Transverse colon (tissue), 4 donors: ENCODE data around the gene IRF2BP1. TPM values are rescaled to one million over a fixed set of nuclear protein-coding genes. Genes with fewer than 3 reads are reported as not detected.

Experiments used
- DNase-seq: peaks from one replicate; pipeline ENCODE4 v3.0.0-alpha.2; 2019
- H3K27ac ChIP-seq, 4 donors: fragments of 200-600 bp; sonication (generic); 2 replicates each; pipeline ENCODE4 v1.5.1; 2016 to 2018; ENCODE audit warnings: inconsistent platforms in 4 of 4
- H3K27me3 ChIP-seq: fragments of 200-600 bp; sonication (generic); 2 replicates; pipeline ENCODE4 v1.5.1; 2017; ENCODE audit warnings: inconsistent platforms
- H3K36me3 ChIP-seq, 4 donors: fragments of 200-600 bp; sonication (generic); 2 replicates each; pipeline ENCODE4 v1.5.1; 2017 to 2019; ENCODE audit warnings: inconsistent platforms in 4 of 4
- H3K4me1 ChIP-seq, 4 donors: fragments of 200-600 bp; sonication (generic); 2 replicates each; pipeline ENCODE4 v1.5.1; 2017 to 2020; ENCODE audit warnings: inconsistent platforms in 4 of 4
- H3K4me3 ChIP-seq, 4 donors: fragments of 200-600 bp; sonication (generic); 1 replicate in 1 of 4; 2 replicates in 3 of 4; pipeline versions ENCODE4 v1.5.1 to v1.6.1; 2017 to 2019; ENCODE audit warnings: inconsistent platforms in 4 of 4
- H3K9me3 ChIP-seq, 2 donors: fragments of 200-600 bp; sonication (generic); 2 replicates each; pipeline ENCODE4 v1.5.1; 2017 to 2019; ENCODE audit warnings: inconsistent platforms in 2 of 2
- CTCF ChIP-seq, 5 experiments: fragments of 200-600 bp in 3 of 5; fragments of 450-650 bp in 2 of 5; sonication (generic) in 3 of 5; IDR thresholded peaks; 1 replicate in 2 of 5; 2 replicates in 3 of 5; pipeline ENCODE4 v1.5.1; 2016 to 2017; ENCODE audit warnings: antibody characterized with exemption in 5 of 5, inconsistent platforms in 3 of 5, mild to moderate bottlenecking in 2 of 5, moderate library complexity in 1 of 5
- EP300 ChIP-seq: sonication (generic); formaldehyde crosslinking; IDR thresholded peaks from one replicate; pipeline ENCODE4 v1.6.1; 2017; ENCODE audit warnings: antibody characterized with exemption, low read depth
- POLR2A ChIP-seq: fragments of 450-650 bp; IDR thresholded peaks from one replicate; pipeline ENCODE4 v1.6.1; 2016; ENCODE audit warnings: antibody characterized with exemption, mild to moderate bottlenecking, moderate library complexity
- POLR2AphosphoS5 ChIP-seq, 3 donors: sonication (generic); formaldehyde crosslinking; IDR thresholded peaks; one replicate each; pipeline ENCODE4 v1.6.1; 2016; ENCODE audit warnings: antibody characterized with exemption in 3 of 3
- WGBS, 2 donors: methylation state at CpG; one replicate each; pipeline ENCODE4 v1.1.5; 2018; ENCODE audit warnings: low coverage in 1 of 2; 5-methylcytosine and 5-hydroxymethylcytosine counted together
- in situ Hi-C, 4 donors: fragments of 200-750 bp; cut with MboI; loops; one replicate each; pipeline versions ENCODE4 v1.15.0 to v1.15.1; 2017; ENCODE audit warnings: low sequenced_read_pairs in 3 of 4, low pct_ligation_motif_present in 1 of 4, low pct_unique_long_range_greater_than_20kb in 1 of 4
- intact Hi-C: fragments of 100-400 bp; cut with DNase I; formaldehyde crosslinking; loops from one replicate; pipeline ENCODE4 v1.15.1; 2023; ENCODE audit warnings: low total_unique reads
- total RNA-seq, 4 donors: library from RNA; depleted of rRNA; stranded (reverse); fragments of >200 nt; gene quantifications; one replicate each; pipeline ENCODE4 v1.1.0, GENCODE V29; 2016

IRF2BP1 gene
- total RNA-seq, 4 donors from 2014 or later, result 24.9 to 34.1 (median 29.5) TPM

GRCh38 chr19:45864629-45865082, 21.3 kb downstream of the IRF2BP1 start:
- Histone ChIP-seq H3K9me3 (no peaks in the 10 kb centered on the region), H3K27me3 (peaks cover 13% of the 10 kb centered on the region), H3K27ac (peak overlapping the region; percentile 71 to 98 (median 96)), H3K36me3 (peaks cover 0 to under 1% (median 0%) of the 10 kb centered on the region in 4 donors), H3K4me1 (peaks cover 9 to 37% (median 25%) of the 10 kb centered on the region in 4 donors), H3K4me3 (peak overlapping the region; percentile 16 to 100 (median 90))
- TF ChIP-seq POLR2A (no peak), CTCF (IDR thresholded peaks at IDR 0.05) (no peak), EP300 (no peak), POLR2AphosphoS5 (IDR thresholded peaks at IDR 0.05) (no peak)
- intact Hi-C loops (no loop called here), in situ Hi-C loops (no loop called here)
- DNase-seq, result no peak
- WGBS, 2 donors, result 16 to 32% methylated on average over 3 to 12 of the region's 12 CpGs

GRCh38 chr19:45863840-45864628, 21.9 kb downstream of the IRF2BP1 start, which contains the start of gene FOXA3:
TSS of gene FOXA3 (plus strand) at chr19:45864326. CDS start at chr19:45864457, 131 bp downstream.
- TF ChIP-seq EP300 (no peak), POLR2AphosphoS5 (IDR thresholded peaks at IDR 0.05) (peak; percentile 36 to 79 (median 77)), POLR2A (peak; percentile 59), CTCF (IDR thresholded peaks at IDR 0.05) (peak; percentile 69 to 87 (median 75))
- intact Hi-C loops (no loop called here), in situ Hi-C loops (no loop called here)
- Histone ChIP-seq H3K27ac (peak within 1 kb of the TSS; percentile 71 to 98 (median 96)), H3K4me1 (peaks cover 9 to 37% (median 25%) of the 10 kb centered on the region in 4 donors), H3K36me3 (peaks cover 0 to 7% (median 3%) of the 10 kb centered on the region in 4 donors), H3K9me3 (no peaks in the 10 kb centered on the region), H3K27me3 (peaks cover 13% of the 10 kb centered on the region), H3K4me3 (peak within 1 kb of the TSS; percentile 29 to 100 (median 90))
- DNase-seq, result peak; percentile 85
- 1% methylated on average over 51 of the region's 71 CpGs; no CpG with 5 or more reads in 1 of the 2 donors for WGBS, 2 donors

- peak overlapping the region; percentile 71 to 98 (median 96) for H3K27ac ChIP-seq
- H3K36me3 ChIP-seq, result peaks cover 0 to 9% (median 4%) of the 10 kb centered on the region in 4 donors
- in situ Hi-C loops (no loop called here), intact Hi-C loops (no loop called here)
- H3K4me1 ChIP-seq, result peaks cover 9 to 37% (median 25%) of the 10 kb centered on the region in 4 donors
- peak; percentile 26 for DNase-seq
- H3K27me3 ChIP-seq, result peaks cover 13% of the 10 kb centered on the region
- peak overlapping the region; percentile 29 to 100 (median 90) for H3K4me3 ChIP-seq
- H3K9me3 ChIP-seq, result no peaks in the 10 kb centered on the region
- WGBS, 2 donors, result 4 to 11% methylated on average over 3 to 22 of the region's 22 CpGs
- TF ChIP-seq CTCF (IDR thresholded peaks at IDR 0.05), result no peak
- TF ChIP-seq POLR2AphosphoS5 (IDR thresholded peaks at IDR 0.05), result peak in 2 of 3 donors; percentile 33 to 73
These were observed 22.6 kb downstream of the IRF2BP1 start for GRCh38 chr19:45863335-45863839.

- peak; percentile 99 for DNase-seq
- Histone ChIP-seq H3K27ac (peak within 1 kb of the TSS; percentile 94 to 98 (median 96)), H3K4me1 (peaks cover 9 to 37% (median 25%) of the 10 kb centered on the region in 4 donors), H3K9me3 (no peaks in the 10 kb centered on the region), H3K36me3 (peaks cover 0 to 9% (median 4%) of the 10 kb centered on the region in 4 donors), H3K27me3 (peaks cover 13% of the 10 kb centered on the region), H3K4me3 (peak within 1 kb of the TSS; percentile 81 to 100 (median 90))
- 0 to 1% methylated on average over 2 to 65 of the region's 65 CpGs for WGBS, 2 donors
- intact Hi-C loops, result no loop called here
- peak; percentile 78 to 82 (median 82) for TF ChIP-seq POLR2AphosphoS5 (IDR thresholded peaks at IDR 0.05)
- TF ChIP-seq EP300, result no peak
- no peak for TF ChIP-seq CTCF (IDR thresholded peaks at IDR 0.05)
- TF ChIP-seq POLR2A, result peak; percentile 68
- in situ Hi-C loops, result no loop called here
These were observed 23.2 kb downstream of the IRF2BP1 start, which contains the start of gene SYMPK for GRCh38 chr19:45862564-45863334. TSS of gene SYMPK (minus strand) at chr19:45863147. CDS start at chr19:45854495, 8,652 bp downstream.
